HG03457 (cell line): ENCODE data around the gene BEGAIN.
"Not testable (repeated sequence)": the region's sequence is repeated elsewhere in the genome, so short reads cannot be mapped to it uniquely, and the experiment has no call there.

Experiments used
- ATAC-seq: cut with Tn5 transposase; IDR thresholded peaks from one replicate; pipeline ENCODE4 v1.9.1; 2021; ENCODE audit warnings: moderate number of reproducible peaks; ENCODE audit not compliant: unreplicated experiment

The BEGAIN gene

GRCh38 chr14:100525615-100526014 lies 61.6 kb downstream of the BEGAIN start:
- no peak for ATAC-seq

- ATAC-seq, result no peak
These were observed 62.3 kb downstream of the BEGAIN start for GRCh38 chr14:100524933-100525243.

GRCh38 chr14:100524233-100524932 lies 62.8 kb downstream of the BEGAIN start:
- no peak for ATAC-seq

- no peak for ATAC-seq
These were observed 63.4 kb downstream of the BEGAIN start for GRCh38 chr14:100523843-100524169.

GRCh38 chr14:100523131-100523842 lies 63.9 kb downstream of the BEGAIN start:
- no peak for ATAC-seq

- ATAC-seq, result no peak
These were observed 64.6 kb downstream of the BEGAIN start for GRCh38 chr14:100522616-100523099.

- not testable (repeated sequence) for ATAC-seq
These were observed 81.2 kb downstream of the BEGAIN start for GRCh38 chr14:100506053-100506452.

GRCh38 chr14:100504372-100505078 lies 82.7 kb downstream of the BEGAIN start:
- ATAC-seq, result no peak

- ATAC-seq, result no peak
These were observed 84.0 kb downstream of the BEGAIN start for GRCh38 chr14:100503251-100503650.

GRCh38 chr14:100502622-100503220 lies 84.5 kb downstream of the BEGAIN start:
- ATAC-seq, result no peak

GRCh38 chr14:100500128-100500527 lies 87.1 kb downstream of the BEGAIN start:
- ATAC-seq, result no peak

GRCh38 chr14:100498068-100498467 lies 89.1 kb downstream of the BEGAIN start:
- ATAC-seq, result no peak

GRCh38 chr14:100495917-100496316 lies 91.3 kb downstream of the BEGAIN start:
- ATAC-seq, result no peak

- no peak for ATAC-seq
These were observed 92.6 kb downstream of the BEGAIN start for GRCh38 chr14:100494645-100495044.

GRCh38 chr14:100490252-100490651 lies 97.0 kb downstream of the BEGAIN start:
- no peak for ATAC-seq

GRCh38 chr14:100488057-100488456 lies 99.2 kb downstream of the BEGAIN start:
- no peak for ATAC-seq

- no peak for ATAC-seq
These were observed 99.9 kb downstream of the BEGAIN start for GRCh38 chr14:100487304-100487703.
